Omental fat pad (tissue), 4 donors: ENCODE measurements around the gene TMED7. TPM values are rescaled to one million over a fixed set of nuclear protein-coding genes. Genes with fewer than 3 reads are reported as not detected.

Experiments used
- ATAC-seq: fragments of 150-250 bp; one replicate; pipeline ENCODE4 v1.9.1; 2016; ENCODE audit warnings: mild to moderate bottlenecking, moderate library complexity; ENCODE audit not compliant: low FRiP score
- DNase-seq: peaks from one replicate; pipeline ENCODE4 v3.0.0-alpha.2; 2019; ENCODE audit warnings: low spot score
- total RNA-seq, 4 donors: library from RNA; depleted of rRNA; stranded (reverse); fragments of >200 nt; gene quantifications; one replicate each; pipeline ENCODE4 v1.1.0, GENCODE V29; 2016
- TF ChIP-seq, protein P1 (sequence below), 3 donors: fragments of 450-650 bp; IDR thresholded peaks; one replicate each; pipeline ENCODE4 v1.5.1; 2016 to 2017; ENCODE audit warnings: antibody characterized with exemption in 3 of 3, mild to moderate bottlenecking in 3 of 3, moderate library complexity in 2 of 3

TMED7 gene
- total RNA-seq, 4 donors from 2014 or later, result 73.1 to 88.5 (median 80.3) TPM

- TF ChIP-seq, protein P1, sequence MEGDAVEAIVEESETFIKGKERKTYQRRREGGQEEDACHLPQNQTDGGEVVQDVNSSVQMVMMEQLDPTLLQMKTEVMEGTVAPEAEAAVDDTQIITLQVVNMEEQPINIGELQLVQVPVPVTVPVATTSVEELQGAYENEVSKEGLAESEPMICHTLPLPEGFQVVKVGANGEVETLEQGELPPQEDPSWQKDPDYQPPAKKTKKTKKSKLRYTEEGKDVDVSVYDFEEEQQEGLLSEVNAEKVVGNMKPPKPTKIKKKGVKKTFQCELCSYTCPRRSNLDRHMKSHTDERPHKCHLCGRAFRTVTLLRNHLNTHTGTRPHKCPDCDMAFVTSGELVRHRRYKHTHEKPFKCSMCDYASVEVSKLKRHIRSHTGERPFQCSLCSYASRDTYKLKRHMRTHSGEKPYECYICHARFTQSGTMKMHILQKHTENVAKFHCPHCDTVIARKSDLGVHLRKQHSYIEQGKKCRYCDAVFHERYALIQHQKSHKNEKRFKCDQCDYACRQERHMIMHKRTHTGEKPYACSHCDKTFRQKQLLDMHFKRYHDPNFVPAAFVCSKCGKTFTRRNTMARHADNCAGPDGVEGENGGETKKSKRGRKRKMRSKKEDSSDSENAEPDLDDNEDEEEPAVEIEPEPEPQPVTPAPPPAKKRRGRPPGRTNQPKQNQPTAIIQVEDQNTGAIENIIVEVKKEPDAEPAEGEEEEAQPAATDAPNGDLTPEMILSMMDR (IDR thresholded peaks at IDR 0.05), result no peak
- no peak for ATAC-seq
- no peak for DNase-seq
These were observed 47.2 kb downstream of the TMED7 start for GRCh38 chr5:115578657-115579056.

GRCh38 chr5:115577741-115578140 is 48.1 kb downstream of the TMED7 start:
- ATAC-seq (no peak), DNase-seq (no peak)
- TF ChIP-seq, protein P1 (IDR thresholded peaks at IDR 0.05), result no peak

GRCh38 chr5:115577329-115577728 is 48.5 kb downstream of the TMED7 start:
- no peak for ATAC-seq
- TF ChIP-seq, protein P1 (IDR thresholded peaks at IDR 0.05), result no peak
- no peak for DNase-seq

DNA sequence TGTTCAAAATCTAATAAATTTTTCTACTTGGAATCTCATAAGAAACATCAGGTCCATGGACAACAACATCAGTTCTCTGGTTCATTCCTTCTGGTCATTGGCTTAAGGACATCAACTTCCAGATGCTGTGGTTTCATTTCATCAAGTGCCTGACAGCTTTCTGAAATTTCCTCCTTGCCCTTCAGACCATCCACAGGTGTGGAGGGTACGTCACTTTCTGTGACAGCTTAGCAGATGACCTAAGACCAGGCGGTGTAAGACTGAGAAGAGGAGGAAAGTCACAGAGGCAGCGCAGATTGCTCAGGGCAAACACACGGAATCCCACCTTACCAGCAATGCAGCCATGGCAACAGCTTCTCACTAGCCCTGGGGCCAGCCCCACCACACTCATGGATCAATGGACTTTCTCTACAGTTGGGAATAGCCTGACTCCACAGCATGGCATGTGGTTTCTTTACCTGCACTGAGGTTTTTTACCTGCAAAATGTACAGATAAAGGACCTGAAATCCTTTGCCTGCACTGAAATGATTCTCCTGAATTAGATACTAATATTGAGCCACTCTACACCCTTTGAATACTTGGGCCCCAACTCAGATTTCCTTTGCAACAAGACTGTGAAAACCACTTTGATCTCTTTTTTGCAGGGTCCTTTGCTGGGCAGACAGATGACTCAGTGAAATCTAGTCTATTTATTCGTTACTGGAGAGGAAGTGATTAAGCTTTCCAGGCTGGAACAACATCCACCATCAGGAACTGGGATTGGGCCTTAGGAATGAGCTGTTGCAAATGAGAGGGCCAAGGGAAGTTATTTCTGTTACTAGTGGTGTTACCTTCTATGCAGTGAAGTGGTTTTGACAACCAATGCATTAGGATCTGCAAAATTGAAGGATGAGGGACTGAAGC is 50.4 kb downstream of the TMED7 start:
- DNase-seq (no peak), ATAC-seq (no peak)
- TF ChIP-seq, protein P1 (IDR thresholded peaks at IDR 0.05), result no peak

- TF ChIP-seq, protein P1 (IDR thresholded peaks at IDR 0.05), result no peak
- ATAC-seq (no peak), DNase-seq (no peak)
These were observed 52.7 kb downstream of the TMED7 start for GRCh38 chr5:115573133-115573532.

GRCh38 chr5:115571441-115571878 is 54.4 kb downstream of the TMED7 start:
- DNase-seq, result no peak
- TF ChIP-seq, protein P1 (IDR thresholded peaks at IDR 0.05), result no peak
- no peak for ATAC-seq

DNA sequence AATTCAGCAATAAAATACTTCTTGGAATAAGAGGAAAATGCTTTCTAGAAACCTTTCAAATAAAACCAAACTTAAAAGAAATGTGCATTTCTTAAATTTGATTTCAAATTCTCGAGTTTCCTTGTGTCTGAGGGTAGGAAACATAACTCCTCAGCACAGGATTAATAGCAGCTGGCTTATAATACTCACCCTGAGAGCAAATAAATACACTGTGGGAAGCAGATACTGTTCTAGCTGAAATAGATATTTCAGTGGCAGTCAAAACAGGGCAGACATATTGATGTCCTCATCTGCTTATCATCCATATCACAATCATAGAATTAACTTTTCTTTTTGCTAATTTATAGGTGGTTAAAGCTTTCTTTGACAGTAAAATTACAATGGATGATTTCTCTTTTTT is 57.2 kb downstream of the TMED7 start:
- no peak for ATAC-seq
- DNase-seq, result no peak

More for the DNA sequence above, 57.2 kb downstream of the TMED7 start:
- TF ChIP-seq, protein P1 (IDR thresholded peaks at IDR 0.05), result no peak
